ENCODE data around the gene CYB5R3.

The CYB5R3 gene

GRCh38 chr22:42644422-42645340 is 4.5 kb downstream of the CYB5R3 start:
- no peak for DNase-seq

- no peak for DNase-seq
Measured at GRCh38 chr22:42643634-42644421, 5.4 kb downstream of the CYB5R3 start.

DNA sequence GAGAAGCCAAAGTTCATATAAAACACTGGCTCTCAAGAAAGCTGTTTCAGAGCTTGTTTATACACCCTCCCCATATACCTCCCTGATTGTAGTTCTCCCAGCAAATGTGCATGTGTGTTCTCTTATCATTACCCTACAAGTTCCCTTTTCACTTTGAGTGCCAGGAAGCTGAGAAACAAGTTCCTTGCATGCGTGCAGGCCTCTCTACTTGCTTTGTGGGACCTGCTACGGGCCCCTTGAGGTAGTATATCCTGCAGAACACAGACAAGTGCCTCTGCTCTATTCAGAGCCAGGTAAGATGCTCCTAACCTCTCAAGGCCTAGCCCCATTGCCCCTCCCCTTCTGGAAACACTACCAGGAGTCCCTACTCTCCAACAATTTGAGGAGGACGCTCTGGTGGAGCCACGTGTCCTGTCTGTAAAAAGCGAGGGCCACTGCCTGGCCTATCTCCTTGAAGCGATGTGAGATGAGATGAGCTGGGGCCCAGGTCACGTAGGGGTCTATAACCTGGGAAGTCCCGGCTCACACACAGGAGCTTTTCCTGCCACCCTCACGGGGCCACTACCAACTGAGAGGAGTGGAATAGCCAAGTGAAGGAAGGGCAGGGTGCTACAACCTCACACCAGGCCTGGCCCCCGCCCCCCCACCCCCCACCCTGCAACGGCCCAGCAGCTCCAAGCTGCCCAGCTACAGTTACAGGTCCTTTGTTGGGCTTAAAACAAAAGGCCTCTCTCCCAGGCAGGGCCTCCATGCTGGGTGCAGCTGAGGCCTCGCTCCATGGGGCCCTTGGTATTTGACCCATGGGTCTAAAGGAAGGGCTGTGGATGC is 6.2 kb downstream of the CYB5R3 start:
- DNase-seq = no peak

GRCh38 chr22:42641801-42642413 is 7.3 kb downstream of the CYB5R3 start:
- DNase-seq = no peak

DNA sequence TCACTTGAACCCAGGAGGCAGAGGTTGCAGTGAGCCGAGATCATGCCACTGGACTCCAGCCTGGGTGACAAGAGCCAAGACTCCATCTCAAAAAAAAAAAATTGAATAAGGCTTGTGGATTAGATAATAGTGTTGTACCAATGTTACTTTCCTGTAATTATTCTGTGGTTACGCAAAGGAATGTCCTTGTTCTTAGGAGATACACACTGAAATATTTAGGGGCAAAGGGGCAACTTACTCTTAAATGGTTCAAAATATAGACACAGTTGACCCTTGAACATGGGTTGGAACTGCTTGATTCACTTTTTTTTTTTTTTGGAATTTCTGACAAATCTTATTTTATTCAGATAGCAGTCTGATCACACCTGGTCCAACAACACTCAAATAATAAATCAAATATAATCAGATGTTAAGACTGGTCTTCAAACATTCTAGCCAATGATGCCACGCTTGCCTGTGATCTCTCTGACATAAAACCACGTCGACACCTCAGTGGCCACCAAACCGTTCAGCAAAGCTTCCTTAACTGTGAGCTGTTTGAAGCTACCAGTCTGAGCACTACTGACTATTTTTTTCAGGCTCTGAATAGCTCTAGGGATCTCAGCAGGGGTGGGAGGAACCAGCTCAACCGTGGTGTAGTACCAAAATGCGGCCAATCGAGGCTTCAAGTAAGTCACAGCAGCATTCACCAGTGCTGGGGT is 9.5 kb downstream of the CYB5R3 start:
- no peak for DNase-seq

DNA sequence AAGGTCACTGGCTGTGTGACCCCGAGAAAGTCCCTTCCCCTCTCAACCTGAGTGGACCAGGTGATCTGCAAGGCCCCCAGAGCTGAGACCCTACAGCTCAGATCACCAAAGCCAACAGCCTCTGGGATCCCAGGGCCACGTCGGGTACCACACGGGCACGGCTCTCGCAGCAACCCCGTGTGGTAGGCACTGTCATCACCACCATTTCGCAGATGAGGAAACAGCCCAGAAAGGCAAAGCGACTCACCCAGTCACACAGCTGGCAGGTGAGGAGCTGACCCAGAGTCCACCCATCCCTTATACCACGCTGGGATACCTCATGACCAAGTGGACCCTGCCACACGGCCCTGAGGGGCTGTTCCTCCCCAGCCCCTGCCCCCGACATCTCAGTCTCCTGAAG is 11.6 kb downstream of the CYB5R3 start:
- DNase-seq = no peak

DNA sequence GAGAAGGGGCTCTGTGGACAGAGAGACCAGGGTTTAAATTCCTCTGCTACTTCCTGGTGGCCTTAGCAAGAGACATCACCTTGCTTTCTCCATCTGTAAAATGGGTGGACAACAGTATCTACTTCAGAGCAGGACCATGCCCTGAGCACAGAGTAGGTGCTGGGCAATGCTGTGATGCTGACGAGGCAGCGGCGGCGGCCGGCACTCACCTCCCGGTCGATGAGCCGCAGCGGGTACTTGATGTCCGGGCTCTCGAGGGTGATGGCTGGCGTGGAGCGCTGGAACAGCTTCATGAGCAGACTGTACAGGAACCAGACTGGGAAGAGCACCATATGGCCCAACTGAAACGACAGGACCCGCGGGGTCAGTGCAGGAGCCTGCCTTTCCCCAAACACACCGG is 12.7 kb downstream of the CYB5R3 start:
- no peak for DNase-seq

DNA sequence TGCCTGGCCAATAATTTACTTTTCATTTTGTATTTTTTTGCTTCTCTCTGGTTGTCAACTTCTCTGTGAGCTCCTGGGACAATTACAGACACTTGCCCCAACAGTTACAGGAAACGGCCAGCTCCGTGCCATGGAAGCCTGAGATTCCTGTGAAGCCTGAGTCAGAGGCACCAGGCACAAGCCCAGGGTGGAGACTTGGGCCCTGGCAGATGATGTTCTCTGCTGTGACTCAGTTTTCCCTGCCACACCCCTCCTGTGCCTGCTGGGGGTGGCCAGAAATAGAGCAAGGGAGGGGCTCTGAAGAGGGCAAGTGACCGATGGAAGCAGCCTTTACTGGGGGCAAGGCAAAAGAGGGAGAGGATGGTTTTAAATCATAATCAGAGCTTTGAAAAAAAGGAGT is 13.7 kb downstream of the CYB5R3 start:
- no peak for DNase-seq

DNA sequence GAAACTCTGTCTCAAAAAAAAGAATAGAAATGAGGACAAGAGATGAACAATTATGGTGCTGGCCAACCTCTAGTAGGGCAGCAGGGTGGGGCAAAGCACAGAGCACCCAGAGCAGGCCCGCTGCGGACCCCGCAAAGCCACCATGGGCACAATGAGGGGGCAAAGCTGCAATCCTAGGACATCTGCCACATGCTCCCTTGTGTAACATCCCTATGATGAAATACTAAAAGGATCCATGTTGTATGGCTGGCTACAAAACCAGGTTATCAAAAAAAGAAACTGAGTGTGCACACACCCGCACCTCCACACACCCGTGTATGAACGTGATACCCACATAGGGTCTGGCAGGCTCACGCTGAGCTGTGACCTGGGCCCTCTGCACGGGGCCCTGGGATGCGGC is 16.2 kb downstream of the CYB5R3 start:
- DNase-seq = no peak

DNA sequence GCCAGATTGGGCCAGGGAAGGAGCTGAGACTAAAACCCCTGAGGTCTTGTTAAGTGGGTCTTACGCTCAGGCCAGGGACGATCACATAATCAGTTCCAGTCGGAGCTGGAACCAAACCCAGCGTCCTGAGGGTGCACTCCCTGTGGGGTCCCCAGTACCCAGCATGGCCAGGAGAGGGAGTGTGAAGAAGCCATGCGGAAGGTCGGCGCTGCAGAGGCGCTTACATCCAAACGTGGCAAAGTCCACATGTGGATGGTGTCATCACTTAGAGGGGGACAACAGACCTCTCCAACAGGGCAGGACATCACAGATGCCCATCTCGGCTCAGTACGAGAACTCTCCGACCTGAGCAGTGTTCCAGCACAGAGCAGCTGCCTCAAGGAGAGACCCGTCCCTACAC is 17.1 kb downstream of the CYB5R3 start:
- no peak for DNase-seq

- no peak for DNase-seq
Measured at GRCh38 chr22:42630901-42631602, 18.1 kb downstream of the CYB5R3 start.

- DNase-seq = no peak
Measured at GRCh38 chr22:42630211-42630610, 19.0 kb downstream of the CYB5R3 start.

- no peak for DNase-seq
Measured at GRCh38 chr22:42627981-42628380, 21.2 kb downstream of the CYB5R3 start.

DNA sequence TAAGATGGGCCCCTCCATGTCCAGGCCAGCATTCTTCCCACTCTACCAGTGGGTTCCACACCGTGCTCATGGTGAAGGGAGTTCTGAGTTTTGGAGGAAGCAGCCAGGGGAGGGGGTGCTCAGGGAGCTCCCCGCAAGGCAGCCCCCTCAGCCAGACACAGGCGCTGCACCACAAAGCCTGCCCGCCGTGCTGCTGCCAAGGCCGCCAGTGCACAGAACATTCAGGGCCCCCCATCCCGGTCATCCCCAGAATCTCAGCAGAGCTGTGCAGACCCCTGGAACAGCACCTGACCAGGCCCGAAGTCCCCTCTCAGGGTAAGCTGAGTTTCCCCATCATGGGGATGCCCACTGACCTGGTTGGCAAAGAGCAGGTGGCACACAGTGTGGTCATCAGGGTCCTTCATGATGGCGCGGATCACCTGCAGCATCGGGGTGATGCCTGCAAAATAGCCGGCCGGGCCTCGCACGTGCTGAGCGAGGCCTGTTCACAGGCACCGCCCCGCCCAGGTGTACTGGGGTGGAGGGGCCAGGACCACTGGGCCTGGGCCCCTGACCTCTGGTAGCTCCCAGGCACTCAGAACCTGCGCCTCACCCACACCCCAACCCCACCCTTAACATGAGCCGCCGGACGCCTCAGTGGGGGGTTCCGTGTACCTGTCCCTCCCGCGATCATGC is 22.1 kb downstream of the CYB5R3 start:
- no peak for DNase-seq

- DNase-seq = no peak
Measured at GRCh38 chr22:42626431-42626830, 22.8 kb downstream of the CYB5R3 start.

- DNase-seq = no peak
Measured at GRCh38 chr22:42625416-42625815, 23.8 kb downstream of the CYB5R3 start.

DNA sequence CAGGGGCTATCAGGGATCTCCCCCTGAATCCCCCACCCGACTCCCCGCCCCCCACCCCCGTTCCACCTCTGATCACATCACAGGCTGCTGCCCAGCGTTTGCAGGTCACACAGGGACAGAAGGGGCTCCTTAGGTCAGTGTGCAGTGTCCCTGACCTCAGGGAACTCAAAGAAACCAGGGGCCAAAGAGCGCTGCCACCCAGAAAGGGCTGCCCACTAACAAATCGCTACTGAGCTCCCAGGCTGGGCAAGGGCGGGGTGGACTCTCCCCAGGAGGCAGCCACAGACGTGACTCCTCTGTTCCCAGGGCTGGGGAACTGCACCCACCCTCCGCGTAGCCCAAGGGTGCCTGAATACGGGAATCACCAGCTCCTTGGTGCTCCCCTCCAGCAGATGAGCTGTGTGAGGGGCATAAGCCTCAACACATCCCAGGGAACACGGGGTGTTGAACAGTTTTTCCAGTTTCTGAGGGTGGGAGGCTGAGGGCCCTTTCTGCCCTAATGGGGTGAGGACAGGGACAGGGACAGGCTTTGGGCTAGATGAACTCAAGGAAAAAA is 24.6 kb downstream of the CYB5R3 start:
- no peak for DNase-seq

GRCh38 chr22:42623756-42624441 is 25.3 kb downstream of the CYB5R3 start:
- no peak for DNase-seq

DNA sequence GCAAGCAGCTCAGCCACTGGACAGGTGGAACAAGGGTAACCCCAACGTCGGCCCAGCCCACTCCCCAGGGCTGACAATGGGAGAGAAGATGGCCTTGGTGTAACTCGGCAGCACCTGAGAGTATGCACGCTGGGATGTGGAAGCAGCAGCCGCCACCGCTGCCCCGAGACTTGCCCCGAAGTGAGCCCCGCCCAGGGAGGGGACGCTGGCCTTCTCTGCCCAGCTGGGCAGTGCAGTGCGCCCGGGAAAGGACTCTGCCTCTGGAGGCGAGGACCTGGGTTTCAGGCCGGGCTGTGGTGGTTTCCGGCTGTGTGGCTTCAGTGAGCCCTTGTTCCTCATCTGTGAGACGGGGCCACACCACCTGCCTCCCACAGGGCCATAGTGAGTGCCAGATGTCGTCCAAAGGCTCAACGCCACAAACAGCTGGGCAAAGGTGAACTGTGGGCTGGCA is 25.9 kb downstream of the CYB5R3 start:
- no peak for DNase-seq

Data from DMS79 (cell line).